ENCODE measurements around the gene RNF39. TPM values are rescaled to one million over a fixed set of nuclear protein-coding genes. Genes with fewer than 3 reads are reported as not detected.

Gene RNF39
- total and polyA plus RNA-seq, 2 of the 13 experiments (the other 11 are each of a cell fraction or from before 2014, with no cell fraction given): 0.13 to 1.8 TPM

DNA sequence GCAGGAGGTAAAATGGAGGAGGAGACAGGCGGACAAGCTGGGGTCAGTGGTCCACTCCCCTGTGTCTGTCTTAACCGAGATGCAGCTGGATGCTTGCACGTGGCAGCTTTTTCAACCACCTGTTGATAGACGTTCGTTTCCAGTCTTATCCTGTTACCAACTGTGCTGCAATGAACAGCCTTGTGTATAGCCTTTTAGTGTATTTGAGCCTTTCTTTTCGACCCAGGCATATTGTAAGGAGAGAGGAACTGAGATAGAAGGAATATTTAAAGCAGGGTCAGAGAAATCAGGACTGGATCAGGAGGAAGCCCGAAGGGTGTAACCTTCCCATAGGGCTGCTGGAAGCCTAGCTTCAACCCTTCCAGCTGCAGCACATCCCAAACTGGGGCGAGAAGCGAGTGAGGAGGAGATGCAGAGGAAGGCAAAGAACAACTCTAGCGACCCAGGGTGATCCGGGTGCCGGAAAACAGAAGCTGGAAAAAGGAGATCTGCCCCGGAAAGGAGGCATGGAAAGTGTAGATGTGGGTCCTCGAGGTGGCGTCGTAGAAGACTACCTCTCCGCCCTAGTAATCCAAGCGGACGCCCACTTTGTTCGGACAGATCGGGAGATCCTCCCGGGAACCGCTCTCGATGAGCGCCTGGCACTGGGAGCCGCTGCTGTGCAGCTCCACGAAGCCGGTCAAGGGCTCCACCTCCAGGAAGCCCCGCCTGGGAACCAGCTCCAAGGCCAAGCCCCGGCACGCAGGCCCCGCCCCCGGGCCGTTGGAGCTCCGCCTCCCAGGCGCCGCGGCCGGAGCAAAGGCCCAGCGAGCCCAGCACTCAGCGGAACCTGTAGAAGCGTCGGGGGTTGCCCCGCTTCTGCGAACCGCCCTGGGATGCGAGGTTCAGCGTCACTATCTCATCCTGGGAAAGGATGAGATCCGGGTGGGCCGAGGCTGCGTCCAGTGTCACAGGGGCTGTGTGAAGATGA, 26.2 kb upstream of the RNF39 start (continued):
- TF ChIP-seq, protein P1, sequence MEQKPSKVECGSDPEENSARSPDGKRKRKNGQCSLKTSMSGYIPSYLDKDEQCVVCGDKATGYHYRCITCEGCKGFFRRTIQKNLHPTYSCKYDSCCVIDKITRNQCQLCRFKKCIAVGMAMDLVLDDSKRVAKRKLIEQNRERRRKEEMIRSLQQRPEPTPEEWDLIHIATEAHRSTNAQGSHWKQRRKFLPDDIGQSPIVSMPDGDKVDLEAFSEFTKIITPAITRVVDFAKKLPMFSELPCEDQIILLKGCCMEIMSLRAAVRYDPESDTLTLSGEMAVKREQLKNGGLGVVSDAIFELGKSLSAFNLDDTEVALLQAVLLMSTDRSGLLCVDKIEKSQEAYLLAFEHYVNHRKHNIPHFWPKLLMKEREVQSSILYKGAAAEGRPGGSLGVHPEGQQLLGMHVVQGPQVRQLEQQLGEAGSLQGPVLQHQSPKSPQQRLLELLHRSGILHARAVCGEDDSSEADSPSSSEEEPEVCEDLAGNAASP (CRISPR knock-in tag; IDR thresholded peaks at IDR 0.05; ENCODE audit: borderline replicate concordance): peak; percentile 75
- TF ChIP-seq MTF2 (CRISPR knock-in tag; IDR thresholded peaks at IDR 0.05; ENCODE audit: borderline replicate concordance) (peak; percentile 25; the same call in 1 of the 2 replicates), HIVEP1 (CRISPR knock-in tag; IDR thresholded peaks at IDR 0.05) (peak; percentile 88; the same call in 1 of the 2 replicates), SIN3A (IDR thresholded peaks at IDR 0.05; ENCODE audit: borderline replicate concordance, low read depth, low read length) (peak; percentile 87; the same call in 1 of the 2 replicates), HDAC6 (IDR thresholded peaks at IDR 0.05; ENCODE audit: low read depth, low read length) (no peak), NCOA2 (CRISPR knock-in tag; IDR thresholded peaks at IDR 0.05) (peak; percentile 58), ZNF44 (CRISPR knock-in tag; IDR thresholded peaks at IDR 0.05) (no peak), ARHGAP35 (CRISPR knock-in tag; IDR thresholded peaks at IDR 0.05; ENCODE audit: borderline replicate concordance) (0 out of 2 replicates have a peak, but pooled peaks have one; percentile 72), IKZF4 (CRISPR knock-in tag; IDR thresholded peaks at IDR 0.05; ENCODE audit: borderline replicate concordance, low read depth, not compliant biosample characterization) (peak; percentile 73), ZEB1 (IDR thresholded peaks at IDR 0.05; ENCODE audit: insufficient replicate concordance, low read depth) (peak; percentile 33), ATF7 (IDR thresholded peaks at IDR 0.05) (no peak), ATF7 (CRISPR knock-in tag; IDR thresholded peaks at IDR 0.05) (no peak)
- TF ChIP-seq, protein P2, sequence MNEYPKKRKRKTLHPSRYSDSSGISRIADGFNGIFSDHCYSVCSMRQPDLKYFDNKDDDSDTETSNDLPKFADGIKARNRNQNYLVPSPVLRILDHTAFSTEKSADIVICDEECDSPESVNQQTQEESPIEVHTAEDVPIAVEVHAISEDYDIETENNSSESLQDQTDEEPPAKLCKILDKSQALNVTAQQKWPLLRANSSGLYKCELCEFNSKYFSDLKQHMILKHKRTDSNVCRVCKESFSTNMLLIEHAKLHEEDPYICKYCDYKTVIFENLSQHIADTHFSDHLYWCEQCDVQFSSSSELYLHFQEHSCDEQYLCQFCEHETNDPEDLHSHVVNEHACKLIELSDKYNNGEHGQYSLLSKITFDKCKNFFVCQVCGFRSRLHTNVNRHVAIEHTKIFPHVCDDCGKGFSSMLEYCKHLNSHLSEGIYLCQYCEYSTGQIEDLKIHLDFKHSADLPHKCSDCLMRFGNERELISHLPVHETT (CRISPR knock-in tag; conservative IDR thresholded peaks at IDR 0.05): peak; percentile 40; the same call in 1 of the 2 replicates
- TF ChIP-seq, protein P3, sequence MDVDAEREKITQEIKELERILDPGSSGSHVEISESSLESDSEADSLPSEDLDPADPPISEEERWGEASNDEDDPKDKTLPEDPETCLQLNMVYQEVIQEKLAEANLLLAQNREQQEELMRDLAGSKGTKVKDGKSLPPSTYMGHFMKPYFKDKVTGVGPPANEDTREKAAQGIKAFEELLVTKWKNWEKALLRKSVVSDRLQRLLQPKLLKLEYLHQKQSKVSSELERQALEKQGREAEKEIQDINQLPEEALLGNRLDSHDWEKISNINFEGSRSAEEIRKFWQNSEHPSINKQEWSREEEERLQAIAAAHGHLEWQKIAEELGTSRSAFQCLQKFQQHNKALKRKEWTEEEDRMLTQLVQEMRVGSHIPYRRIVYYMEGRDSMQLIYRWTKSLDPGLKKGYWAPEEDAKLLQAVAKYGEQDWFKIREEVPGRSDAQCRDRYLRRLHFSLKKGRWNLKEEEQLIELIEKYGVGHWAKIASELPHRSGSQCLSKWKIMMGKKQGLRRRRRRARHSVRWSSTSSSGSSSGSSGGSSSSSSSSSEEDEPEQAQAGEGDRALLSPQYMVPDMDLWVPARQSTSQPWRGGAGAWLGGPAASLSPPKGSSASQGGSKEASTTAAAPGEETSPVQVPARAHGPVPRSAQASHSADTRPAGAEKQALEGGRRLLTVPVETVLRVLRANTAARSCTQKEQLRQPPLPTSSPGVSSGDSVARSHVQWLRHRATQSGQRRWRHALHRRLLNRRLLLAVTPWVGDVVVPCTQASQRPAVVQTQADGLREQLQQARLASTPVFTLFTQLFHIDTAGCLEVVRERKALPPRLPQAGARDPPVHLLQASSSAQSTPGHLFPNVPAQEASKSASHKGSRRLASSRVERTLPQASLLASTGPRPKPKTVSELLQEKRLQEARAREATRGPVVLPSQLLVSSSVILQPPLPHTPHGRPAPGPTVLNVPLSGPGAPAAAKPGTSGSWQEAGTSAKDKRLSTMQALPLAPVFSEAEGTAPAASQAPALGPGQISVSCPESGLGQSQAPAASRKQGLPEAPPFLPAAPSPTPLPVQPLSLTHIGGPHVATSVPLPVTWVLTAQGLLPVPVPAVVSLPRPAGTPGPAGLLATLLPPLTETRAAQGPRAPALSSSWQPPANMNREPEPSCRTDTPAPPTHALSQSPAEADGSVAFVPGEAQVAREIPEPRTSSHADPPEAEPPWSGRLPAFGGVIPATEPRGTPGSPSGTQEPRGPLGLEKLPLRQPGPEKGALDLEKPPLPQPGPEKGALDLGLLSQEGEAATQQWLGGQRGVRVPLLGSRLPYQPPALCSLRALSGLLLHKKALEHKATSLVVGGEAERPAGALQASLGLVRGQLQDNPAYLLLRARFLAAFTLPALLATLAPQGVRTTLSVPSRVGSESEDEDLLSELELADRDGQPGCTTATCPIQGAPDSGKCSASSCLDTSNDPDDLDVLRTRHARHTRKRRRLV (CRISPR knock-in tag; IDR thresholded peaks at IDR 0.05): peak; percentile 86
- TF ChIP-seq, protein P4, sequence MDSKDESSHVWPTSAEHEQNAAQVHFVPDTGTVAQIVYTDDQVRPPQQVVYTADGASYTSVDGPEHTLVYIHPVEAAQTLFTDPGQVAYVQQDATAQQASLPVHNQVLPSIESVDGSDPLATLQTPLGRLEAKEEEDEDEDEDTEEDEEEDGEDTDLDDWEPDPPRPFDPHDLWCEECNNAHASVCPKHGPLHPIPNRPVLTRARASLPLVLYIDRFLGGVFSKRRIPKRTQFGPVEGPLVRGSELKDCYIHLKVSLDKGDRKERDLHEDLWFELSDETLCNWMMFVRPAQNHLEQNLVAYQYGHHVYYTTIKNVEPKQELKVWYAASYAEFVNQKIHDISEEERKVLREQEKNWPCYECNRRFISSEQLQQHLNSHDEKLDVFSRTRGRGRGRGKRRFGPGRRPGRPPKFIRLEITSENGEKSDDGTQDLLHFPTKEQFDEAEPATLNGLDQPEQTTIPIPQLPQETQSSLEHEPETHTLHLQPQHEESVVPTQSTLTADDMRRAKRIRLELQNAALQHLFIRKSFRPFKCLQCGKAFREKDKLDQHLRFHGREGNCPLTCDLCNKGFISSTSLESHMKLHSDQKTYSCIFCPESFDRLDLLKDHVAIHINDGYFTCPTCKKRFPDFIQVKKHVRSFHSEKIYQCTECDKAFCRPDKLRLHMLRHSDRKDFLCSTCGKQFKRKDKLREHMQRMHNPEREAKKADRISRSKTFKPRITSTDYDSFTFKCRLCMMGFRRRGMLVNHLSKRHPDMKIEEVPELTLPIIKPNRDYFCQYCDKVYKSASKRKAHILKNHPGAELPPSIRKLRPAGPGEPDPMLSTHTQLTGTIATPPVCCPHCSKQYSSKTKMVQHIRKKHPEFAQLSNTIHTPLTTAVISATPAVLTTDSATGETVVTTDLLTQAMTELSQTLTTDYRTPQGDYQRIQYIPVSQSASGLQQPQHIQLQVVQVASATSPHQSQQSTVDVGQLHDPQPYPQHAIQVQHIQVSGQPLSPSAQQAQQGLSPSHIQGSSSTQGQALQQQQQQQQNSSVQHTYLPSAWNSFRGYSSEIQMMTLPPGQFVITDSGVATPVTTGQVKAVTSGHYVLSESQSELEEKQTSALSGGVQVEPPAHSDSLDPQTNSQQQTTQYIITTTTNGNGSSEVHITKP (CRISPR knock-in tag; IDR thresholded peaks at IDR 0.05; ENCODE audit: low read depth): peak; percentile 97

Measured in HepG2 (cell line).